Left kidney (tissue), 2 donors: Measurements from ENCODE around the gene RTKN2. TPM values are rescaled to one million over a fixed set of nuclear protein-coding genes. Genes with fewer than 3 reads are reported as not detected.

Experiments used
- DNase-seq: peaks from one replicate; pipeline ENCODE4 v3.0.0-alpha.2; 2013
- polyA plus RNA-seq: library from polyadenylated mRNA; unstranded; fragments of 120-200 nt; gene quantifications from one replicate; pipeline ENCODE4 v1.2.1, GENCODE V29; 2013; ENCODE audit not compliant: insufficient read length

RTKN2 gene
- polyA plus RNA-seq, 1 donor: 20.0 TPM

DNA sequence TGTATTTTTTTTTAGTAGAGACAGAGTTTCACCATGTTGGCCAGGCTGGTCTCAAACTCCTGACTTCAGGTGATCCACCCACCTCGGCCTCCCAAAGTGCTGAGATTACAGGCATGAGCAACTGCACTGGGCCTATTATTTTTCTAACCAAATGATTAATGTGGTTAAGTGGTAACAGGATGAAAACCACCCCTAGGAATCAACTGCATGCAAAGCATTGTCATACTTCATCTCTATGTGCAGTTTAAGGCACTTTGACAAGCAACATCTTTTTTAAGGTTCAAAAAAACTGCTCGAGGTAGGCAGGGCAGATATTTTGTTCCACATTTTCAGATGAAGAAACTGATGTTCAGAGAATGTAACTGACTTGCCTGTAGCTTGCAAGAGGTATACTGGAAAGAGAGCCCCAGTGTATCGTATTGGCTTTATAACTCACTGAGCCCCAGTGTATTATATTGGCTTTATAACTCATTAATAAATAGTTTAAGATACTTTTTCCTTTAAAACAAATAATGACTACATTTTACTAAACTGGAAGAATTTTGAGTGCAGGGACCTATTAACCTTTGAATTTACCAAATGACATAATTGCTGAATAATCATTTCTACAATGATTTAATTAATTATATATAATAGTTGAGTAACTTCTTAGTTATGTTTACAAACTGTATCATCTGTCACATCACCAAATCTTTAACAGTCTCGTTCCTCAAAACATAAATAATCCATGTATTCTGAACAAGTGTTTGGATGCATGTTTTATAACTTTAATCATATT is 38.1 kb downstream of the RTKN2 start:
- DNase-seq: no peak

DNA sequence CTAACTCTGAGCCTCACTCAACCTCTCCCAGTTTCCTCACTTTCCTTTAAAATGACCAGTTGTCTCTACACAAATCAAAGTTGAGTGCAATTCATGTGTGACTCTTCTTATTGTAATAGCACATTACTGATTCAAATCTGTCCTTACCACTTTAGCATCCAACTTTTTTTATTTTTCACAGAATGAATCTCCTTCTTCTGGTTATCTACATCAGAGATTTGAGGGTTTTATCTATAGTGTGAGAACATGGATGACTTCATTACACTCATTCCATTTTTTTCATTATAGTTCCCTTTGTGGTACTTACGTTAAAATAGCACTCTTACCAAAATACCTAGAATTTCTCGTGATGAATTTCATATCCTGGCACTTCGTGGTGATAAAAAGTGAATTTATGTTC is 43.3 kb downstream of the RTKN2 start:
- DNase-seq: no peak

DNA sequence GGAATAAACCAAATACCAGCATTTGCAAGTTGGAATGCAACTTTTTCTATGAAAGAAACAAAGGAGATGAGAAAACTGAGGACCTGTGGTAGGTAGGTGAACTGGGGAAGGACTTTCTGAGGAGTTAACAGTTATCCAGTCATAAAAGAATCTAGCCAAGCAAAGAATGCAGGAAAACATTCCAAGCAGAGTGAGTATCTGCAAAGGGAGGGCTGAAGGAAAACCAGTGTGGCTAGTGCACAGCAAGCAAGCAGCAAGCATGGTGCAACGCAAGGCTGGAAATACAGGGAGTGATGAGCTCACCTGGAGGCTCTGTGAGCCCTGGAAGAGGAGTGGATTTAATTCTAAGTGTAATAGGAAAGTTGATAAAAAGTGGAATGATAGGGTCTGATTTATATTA is 44.0 kb downstream of the RTKN2 start:
- no peak for DNase-seq

DNA sequence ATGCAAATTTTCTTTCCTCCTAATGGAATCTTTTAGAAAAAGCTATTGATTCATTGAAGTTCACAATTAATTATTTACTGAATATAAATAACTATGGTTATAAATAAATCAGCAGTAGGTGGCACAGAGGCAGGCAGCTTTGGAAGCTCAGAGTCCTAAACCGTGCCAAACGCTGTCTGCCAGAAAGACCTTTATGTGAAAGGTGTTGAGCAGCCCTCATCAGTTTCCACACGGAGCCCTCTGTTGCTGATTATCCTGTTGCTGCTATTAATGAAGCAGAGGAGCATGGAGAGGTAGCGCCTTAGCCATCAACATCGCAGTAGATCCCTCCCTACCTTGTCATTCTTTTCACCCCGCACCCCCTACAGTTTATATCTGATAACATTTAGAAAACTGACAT is 51.0 kb downstream of the RTKN2 start:
- DNase-seq: no peak

DNA sequence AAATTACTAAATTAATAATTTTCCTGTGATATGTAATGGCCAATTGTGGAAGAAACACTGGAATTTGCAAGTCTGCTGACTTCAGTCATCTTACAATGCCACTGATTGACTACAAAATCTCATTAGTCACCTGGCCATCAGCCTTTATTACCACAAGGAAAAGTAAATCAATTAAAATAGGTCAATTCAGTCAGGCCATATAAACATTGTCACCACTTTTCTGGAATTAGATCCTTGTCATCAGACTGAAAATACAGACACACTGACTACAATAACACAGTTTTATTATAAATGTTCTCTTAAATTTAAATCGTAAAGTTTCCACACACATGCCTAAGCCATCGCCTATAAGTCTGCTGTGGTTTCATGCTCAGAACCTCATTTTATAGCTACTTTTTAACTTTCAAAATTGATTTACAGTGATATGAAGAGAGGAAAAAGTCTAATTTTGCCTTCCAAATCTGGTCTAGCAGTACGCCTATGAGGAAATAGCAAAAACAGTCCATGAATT is 54.2 kb downstream of the RTKN2 start:
- no peak for DNase-seq

DNA sequence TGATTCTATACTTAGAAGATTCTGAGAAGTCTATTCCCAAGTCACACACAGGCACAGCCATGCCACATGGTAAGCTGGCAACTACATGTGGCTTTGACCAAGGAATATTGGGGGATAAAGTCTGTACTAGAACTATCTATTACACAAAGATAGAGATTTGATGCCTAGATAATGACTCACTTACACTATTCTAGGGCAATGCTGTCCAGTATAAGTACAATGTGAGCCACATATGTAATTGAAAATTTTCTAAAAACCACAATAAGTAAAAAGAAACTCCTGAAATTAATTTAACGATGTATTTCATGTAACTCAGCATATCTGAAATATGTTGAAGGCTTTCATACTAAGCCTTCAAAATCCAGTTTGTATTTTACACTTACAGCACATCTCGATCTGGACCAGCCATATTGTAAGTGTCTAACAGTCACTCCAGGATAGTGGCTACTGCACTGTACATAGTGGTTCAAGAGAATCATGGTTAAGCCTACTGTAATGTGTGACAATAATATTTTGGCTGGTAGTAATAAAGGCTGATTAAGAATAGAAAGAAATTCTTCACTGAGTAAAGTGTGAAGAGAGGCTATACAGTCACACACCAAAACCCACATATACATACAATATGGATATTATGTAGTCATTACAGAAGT is 62.8 kb downstream of the RTKN2 start:
- no peak for DNase-seq

DNA sequence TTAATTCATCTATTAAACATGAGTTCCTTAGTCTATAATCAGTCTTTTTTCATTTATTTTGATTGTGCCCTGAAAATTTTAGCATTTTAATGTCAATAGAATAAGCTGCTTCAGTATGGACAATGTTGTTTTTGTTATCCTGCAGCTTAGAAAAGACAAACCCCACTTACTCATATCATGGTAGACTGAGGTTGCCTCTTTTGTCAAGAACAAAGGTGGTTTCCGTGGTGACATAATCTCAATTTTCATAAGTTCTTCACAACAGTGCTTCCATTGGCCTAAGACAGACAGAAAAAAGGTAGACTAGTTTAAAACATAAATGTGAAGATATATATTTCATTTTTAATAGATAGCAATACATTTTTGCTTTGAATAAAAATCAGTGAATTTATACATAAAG is 69.1 kb downstream of the RTKN2 start:
- DNase-seq: no peak

DNA sequence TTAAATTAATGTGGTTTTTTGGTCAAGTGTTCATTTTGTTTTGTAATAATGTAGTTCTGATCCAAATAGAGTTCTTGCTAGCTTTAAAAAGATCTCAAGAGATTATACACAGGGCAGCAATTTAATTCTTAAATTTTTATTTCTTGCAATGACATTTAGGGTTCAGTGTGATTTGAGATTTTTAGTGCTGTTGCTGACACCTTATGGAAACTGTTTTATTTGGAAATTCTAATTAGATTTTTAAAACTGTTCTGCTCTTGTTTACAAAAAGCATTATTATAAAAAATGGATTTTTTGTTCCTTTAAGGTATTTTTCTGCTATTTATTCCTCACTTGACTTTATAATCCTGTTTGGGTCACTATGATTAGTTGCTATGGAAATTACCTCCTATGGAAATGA is 72.1 kb downstream of the RTKN2 start:
- DNase-seq: no peak

DNA sequence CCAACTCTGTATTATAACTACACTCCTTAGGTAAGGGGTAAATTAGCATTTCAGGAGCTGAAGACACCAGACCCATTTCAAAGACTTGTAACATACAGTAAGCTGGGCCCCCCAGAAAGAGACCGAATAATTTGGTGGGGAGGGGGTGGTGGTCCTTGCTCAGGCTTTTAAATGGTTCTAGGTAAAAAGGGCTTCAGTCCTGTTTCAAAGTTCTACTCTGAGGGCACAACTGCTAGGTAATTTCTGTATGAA is 73.0 kb downstream of the RTKN2 start:
- DNase-seq: no peak

DNA sequence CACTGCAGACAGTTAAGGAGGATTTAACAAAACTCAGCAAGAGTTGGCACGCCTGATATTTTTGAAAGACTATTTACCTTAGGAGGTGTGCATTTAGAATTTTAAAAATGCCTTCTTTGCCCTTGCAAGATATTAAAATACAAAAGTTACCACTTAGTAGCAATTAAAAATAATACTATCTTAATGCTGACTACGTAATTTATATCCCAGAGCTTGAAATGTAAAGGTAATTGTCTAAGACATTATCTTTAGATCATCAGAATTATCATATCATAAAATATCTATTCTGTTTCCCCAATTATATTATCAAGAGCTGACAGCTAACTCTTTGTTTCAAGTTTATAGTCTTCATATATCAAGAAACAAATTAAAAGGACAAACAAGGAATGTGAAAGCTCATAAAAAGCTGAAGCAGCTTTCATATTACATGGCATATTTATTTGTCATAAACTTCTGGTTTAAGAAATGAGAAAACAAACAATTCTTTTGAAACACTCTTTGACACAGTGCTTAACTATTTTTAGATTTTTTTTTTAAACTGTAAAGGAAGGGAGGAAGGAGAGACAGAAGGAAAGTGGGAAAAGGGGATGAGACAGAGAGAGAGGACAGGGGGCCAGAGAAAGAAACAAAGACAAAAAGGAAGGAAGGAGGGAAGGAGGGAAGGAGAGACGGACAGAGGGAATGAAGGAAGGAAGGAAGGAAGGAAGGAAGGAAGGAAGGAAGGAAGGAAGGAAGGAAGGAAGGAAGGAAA is 73.5 kb downstream of the RTKN2 start:
- DNase-seq: no peak

DNA sequence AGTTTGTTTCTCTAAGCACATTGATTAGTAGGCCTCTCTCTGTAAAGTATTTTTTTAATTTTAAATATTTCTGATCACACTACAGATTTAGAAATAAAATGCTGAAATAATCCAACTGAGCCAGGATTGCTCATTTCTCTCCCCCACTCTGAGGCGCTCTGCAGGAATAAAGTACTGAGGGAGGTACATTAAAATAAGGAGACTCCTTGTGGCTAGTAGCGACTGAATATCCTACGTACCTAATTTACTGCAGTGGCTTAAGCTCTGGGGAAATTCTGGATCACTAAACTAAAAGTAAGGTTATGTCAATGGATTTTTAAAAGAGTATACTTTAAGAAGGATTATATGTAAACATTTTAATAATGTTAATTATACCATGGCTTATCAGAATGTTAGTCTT is 75.2 kb downstream of the RTKN2 start:
- no peak for DNase-seq

DNA sequence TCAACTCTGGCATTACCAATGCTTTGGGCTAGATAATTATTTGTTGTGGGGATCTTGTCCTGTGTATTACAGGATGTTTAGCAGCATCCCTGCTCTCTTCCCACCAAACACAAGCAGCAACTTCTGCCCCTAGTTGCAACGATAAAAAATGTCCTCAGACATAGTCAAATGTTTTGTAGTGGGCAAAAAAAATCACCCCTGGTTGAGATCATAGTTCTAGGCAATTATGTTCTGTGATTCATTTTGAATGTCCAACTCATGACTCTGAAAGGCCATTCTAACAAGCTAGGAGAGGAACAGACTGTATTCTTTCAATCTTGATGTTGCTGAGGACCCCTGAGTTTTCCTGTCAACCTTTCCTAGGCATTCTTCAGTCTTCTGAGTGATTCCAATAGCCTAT is 79.5 kb downstream of the RTKN2 start:
- no peak for DNase-seq

DNA sequence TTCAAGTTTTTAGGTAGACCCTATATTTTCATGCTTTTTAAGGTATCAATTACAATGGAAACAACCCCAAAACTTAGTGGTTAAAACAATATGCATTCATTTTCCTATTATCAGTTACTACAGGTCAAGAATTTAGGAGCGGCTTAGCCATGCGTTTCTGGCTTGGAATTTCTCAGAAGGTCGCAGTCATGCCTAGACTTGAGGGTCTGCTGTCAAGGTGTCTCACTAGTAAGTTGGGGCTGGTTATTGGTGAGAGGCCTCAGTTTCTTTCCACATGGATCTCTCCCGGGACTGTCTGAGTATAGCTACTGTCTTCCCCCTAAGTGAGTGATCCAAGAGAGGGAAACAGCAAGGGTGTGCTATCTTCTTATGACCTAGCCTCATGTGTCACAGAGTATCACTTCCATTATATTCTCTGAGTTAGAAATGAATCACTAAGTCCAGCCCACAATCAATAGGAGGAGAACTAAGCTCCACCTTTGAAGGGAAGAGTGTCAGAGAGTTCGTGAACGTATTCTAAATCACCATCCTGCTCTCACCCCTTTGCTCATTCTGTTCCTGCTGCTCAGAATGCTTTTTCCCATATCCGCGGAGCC is 80.5 kb downstream of the RTKN2 start:
- DNase-seq: no peak

DNA sequence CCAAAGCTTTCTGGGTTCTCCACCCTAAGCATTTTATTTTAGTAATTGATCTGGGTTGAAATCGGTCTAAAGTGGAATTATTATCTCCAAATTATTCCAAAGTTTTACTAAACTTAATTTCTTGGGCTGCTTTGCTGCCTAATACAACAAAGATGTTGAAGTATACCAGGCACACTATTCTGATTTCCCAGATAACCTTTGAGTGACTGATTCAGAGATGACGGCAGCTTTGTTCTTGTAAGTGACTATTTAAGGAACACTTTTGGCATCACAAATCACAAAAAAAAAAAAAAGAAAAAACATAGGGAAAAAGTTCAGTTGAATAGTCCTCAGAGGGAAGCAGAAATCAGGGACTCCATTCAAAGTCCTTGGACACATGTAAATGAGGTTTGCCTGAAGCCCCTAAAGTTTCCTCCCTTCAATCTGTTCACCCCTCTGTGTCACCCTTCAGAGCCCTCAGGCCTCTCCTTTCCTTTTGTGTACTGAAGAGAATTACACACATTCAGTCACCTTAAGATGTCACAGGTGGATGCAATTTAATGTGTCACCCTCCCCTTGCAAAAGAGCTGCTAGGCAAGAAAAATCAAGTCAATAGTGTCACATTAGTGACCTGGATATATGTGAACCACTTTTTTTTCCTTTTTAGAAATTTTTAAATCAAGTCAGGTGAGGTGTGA is 81.5 kb downstream of the RTKN2 start:
- no peak for DNase-seq

DNA sequence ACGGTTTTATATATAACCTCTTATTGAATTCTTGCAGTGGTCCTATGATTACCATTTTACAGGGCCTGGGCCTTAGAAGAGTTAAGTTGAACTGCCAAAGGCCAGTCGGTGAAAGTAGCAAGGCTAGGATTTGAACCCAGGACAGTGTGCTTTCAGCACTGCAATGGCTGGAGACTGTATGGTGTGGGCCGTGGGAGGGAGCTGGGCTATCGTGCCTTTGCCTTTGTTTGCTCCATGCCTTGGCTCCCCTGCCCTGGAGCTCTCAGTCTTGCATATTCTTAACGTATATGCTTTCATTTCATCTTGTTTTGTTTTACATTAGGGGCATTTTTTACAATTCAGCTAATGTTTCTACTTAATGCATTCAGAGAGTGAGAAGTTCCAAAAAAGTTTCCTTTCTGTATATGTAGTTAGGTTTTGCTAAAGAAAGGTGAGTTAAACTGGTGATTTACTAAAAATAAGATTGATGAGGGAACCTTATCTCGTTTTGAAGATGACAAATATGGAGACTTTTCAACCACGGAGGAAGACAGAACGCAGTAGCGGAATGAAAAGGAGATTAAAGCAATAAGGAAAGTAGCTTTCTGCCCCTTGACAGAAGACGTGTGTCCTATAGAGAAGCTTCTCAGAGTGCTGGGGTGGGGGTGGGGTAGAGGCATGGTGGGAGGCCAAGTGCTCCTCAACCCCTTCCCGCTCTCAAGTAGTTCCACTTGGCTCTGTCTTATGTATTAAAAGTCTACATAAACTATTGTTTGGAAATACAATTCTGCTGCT is 82.5 kb downstream of the RTKN2 start:
- DNase-seq: no peak

DNA sequence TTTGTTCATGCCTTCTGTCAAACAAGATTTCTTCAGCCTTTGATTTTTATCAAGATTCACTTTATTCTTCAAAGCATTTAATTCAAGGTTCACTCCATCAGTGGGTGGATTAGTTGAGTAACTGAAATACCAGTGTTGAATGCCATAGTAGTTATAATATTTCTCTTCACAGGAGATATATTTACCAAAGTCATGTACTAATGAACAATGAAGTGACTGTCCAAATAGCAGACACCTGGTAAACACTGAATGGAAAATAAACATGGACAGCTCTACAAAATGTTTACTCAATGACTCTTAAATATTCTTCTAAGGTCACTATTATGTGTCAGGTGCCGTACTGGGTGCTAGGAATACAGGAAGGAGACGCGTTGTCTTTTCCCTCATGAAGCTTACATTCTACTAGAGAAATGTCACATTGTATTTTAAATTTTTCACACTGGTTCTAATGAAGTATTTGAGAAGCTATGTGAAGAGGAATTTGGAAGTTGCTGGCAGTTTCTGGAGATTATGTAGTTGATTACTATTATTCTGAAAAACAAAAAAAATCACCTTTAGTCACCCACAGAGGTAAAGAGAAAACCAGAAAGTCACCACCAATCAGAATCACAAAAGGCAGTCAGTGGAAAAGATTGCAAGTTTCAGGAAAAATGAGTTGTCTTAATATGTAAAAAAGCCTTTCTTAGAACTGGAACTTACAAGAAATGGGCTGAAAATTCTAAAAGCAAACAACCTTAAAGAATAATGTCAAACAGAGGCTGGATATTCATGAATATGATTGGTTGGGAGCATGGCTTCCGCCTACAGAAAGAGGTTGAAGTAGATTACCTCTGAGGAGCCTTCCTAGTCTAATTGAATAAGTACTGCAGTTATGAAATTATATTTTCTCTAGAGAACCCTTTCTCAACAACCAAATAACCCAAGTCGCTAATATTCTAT is 84.5 kb downstream of the RTKN2 start:
- no peak for DNase-seq

DNA sequence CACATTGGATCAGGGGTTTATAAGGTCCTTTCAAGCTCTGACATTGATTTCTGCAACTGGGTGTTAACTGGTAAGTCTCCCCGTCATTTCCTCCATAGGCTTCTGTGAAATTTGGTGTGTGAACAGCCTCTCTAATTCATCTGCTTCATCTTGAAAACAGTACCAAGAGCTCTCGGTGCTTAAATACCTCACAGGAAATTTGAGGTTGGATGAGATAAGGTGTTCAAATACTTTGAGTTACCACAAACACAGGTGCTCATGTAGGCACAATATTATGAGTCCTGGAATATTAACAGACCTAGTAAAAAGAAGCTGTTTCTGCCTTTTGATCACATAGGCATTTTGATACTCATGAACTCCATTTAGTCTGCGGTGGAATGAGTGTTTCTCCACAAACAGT is 85.2 kb downstream of the RTKN2 start:
- DNase-seq: no peak

DNA sequence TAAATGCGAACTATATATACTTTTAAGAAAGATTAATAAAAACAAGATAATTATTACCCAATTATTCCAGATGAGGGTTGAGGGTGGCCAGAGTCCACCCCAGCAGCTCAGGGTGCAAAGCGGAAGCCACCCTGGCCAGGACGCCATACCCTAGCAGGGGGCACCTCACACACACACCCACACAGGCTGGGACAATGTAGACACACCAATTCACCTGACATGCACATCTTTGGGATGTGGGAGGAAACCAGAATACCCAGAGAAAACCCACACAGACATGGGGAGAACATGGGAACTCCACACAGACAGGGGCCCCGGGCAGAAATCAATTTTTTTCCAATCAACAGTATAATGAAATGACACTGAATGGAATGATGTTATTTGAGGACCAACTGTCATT is 86.0 kb downstream of the RTKN2 start:
- no peak for DNase-seq

DNA sequence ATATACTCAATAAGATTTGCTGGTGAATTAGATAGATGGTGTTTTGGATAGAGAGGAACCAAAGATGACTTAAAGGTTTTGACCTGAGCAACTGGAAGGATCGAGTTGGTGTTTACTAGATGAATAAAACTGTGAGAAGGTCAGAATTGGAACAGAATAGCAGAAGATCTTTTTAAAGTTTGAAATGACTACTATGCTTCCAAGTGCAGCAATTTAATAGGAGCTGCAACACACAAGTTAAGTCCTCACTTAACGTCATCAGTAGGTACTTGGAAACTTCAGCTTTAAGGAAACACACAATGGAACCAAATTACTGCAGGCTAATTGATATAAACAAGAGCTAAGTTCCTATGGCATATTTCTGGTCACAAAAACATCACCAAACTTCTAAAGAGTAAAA is 86.5 kb downstream of the RTKN2 start:
- DNase-seq: no peak

DNA sequence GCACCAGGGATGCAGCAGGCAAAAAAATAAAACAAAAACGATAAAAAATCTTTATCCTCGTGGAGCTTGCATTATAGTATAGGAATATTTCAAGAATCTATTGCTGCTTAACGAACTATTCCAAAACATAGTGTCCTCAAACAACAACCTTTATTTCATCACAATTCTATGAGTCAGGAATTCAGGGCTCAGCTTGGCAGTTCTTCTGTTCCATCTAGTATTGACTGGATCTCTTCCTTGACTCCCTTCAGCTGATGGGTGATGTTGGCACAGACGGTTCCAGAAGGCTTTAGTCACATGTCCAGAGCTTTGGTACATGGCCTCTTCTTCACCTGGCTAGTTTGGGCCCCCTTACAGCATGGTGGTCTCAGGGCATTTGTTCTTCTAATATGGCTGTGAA is 88.0 kb downstream of the RTKN2 start:
- no peak for DNase-seq

DNA sequence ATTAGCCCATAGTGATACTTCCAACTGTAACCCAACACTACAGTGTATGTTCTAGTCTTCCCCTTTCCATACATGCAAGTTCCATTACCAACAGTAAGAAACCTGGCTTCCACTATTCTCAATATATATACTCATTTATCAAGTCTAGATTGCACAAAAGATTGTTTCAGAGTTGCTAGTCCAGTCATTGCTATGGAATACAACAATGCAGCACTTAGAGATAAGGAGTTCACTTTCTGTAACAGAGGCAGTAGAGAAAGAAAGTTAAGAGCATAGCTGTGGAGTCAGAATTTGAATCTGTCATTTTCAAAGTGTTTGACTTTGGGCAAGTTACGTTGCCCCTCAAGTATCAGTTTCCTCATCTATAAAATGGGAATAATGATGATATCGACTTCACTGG is 90.1 kb downstream of the RTKN2 start:
- no peak for DNase-seq
